IPS-20b (cell line): ENCODE data around the gene RIOK1.

Source experiments
- H3K27ac ChIP-seq: one replicate; pipeline ENCODE4 v1.5.1; 2013; ENCODE audit warnings: low read length
- H3K27me3 ChIP-seq: 2 replicates; pipeline ENCODE4 v1.6.1; 2013; ENCODE audit warnings: mild to moderate bottlenecking, low read length, inconsistent platforms; ENCODE audit not compliant: insufficient read depth
- H3K36me3 ChIP-seq: 2 replicates; pipeline ENCODE4 v1.6.1; 2013; ENCODE audit warnings: low read depth, mild to moderate bottlenecking, inconsistent platforms, low read length, moderate library complexity; ENCODE audit not compliant: insufficient read depth
- H3K4me1 ChIP-seq: 2 replicates; pipeline ENCODE4 v1.6.1; 2013; ENCODE audit warnings: mild to moderate bottlenecking, control low read depth, inconsistent platforms, low read length, moderate library complexity; ENCODE audit not compliant: insufficient read depth
- H3K4me3 ChIP-seq: 2 replicates; pipeline ENCODE4 v1.5.1; 2013; ENCODE audit warnings: mild to moderate bottlenecking, low read length, inconsistent platforms
- H3K9ac ChIP-seq: 2 replicates; pipeline ENCODE4 v1.6.1; 2013; ENCODE audit warnings: low read depth, mild to moderate bottlenecking, inconsistent platforms, low read length, moderate library complexity
- H3K9me3 ChIP-seq: 2 replicates; pipeline ENCODE4 v1.6.1; 2013; ENCODE audit warnings: mild to moderate bottlenecking, low read depth, low read length, inconsistent platforms; ENCODE audit not compliant: insufficient read depth

Gene RIOK1

GRCh38 chr6:7431313-7431673, 41.7 kb downstream of the RIOK1 start:
- H3K4me3 ChIP-seq = no peak overlapping the region
- no peaks in the 10 kb centered on the region for H3K27me3 ChIP-seq
- no peaks in the 10 kb centered on the region; the same call in 1 of the 2 replicates for H3K4me1 ChIP-seq
- H3K36me3 ChIP-seq = no peaks in the 10 kb centered on the region
- H3K9me3 ChIP-seq = no peaks in the 10 kb centered on the region
- no peak overlapping the region for H3K9ac ChIP-seq
- H3K27ac ChIP-seq = no peak overlapping the region

- no peaks in the 10 kb centered on the region; the same call in 1 of the 2 replicates for H3K4me1 ChIP-seq
- H3K27ac ChIP-seq = no peak overlapping the region
- H3K36me3 ChIP-seq = no peaks in the 10 kb centered on the region
- no peaks in the 10 kb centered on the region for H3K9me3 ChIP-seq
- no peaks in the 10 kb centered on the region for H3K27me3 ChIP-seq
- H3K4me3 ChIP-seq = no peak overlapping the region
- no peak overlapping the region for H3K9ac ChIP-seq
These were observed 42.2 kb downstream of the RIOK1 start for GRCh38 chr6:7431674-7432390.

- no peak overlapping the region for H3K4me3 ChIP-seq
- H3K4me1 ChIP-seq = no peaks in the 10 kb centered on the region; the same call in 1 of the 2 replicates
- no peaks in the 10 kb centered on the region for H3K36me3 ChIP-seq
- H3K9ac ChIP-seq = no peak overlapping the region
- no peaks in the 10 kb centered on the region for H3K9me3 ChIP-seq
- H3K27me3 ChIP-seq = no peaks in the 10 kb centered on the region
- H3K27ac ChIP-seq = no peak overlapping the region
These were observed 42.9 kb downstream of the RIOK1 start for GRCh38 chr6:7432391-7433120.

GRCh38 chr6:7433121-7433617, 43.6 kb downstream of the RIOK1 start:
- Histone ChIP-seq H3K27ac (no peak overlapping the region), H3K4me1 (no peaks in the 10 kb centered on the region; the same call in 1 of the 2 replicates), H3K9ac (no peak overlapping the region), H3K27me3 (no peaks in the 10 kb centered on the region), H3K9me3 (no peaks in the 10 kb centered on the region), H3K4me3 (no peak overlapping the region), H3K36me3 (no peaks in the 10 kb centered on the region)

- H3K27ac ChIP-seq = no peak overlapping the region
- no peak overlapping the region for H3K4me3 ChIP-seq
- H3K36me3 ChIP-seq = no peaks in the 10 kb centered on the region
- no peaks in the 10 kb centered on the region for H3K27me3 ChIP-seq
- H3K9me3 ChIP-seq = no peaks in the 10 kb centered on the region
- no peaks in the 10 kb centered on the region; the same call in 1 of the 2 replicates for H3K4me1 ChIP-seq
- no peak overlapping the region for H3K9ac ChIP-seq
These were observed 45.1 kb downstream of the RIOK1 start for GRCh38 chr6:7434672-7435071.

GRCh38 chr6:7438011-7438410, 48.4 kb downstream of the RIOK1 start:
- H3K4me3 ChIP-seq = no peak overlapping the region
- H3K9me3 ChIP-seq = no peaks in the 10 kb centered on the region
- no peak overlapping the region for H3K27ac ChIP-seq
- H3K4me1 ChIP-seq = no peaks in the 10 kb centered on the region
- no peaks in the 10 kb centered on the region for H3K36me3 ChIP-seq
- H3K27me3 ChIP-seq = no peaks in the 10 kb centered on the region
- no peak overlapping the region for H3K9ac ChIP-seq

GRCh38 chr6:7439228-7439627, 49.6 kb downstream of the RIOK1 start:
- H3K36me3 ChIP-seq = no peaks in the 10 kb centered on the region
- no peaks in the 10 kb centered on the region for H3K4me1 ChIP-seq
- no peak overlapping the region for H3K4me3 ChIP-seq
- no peaks in the 10 kb centered on the region for H3K9me3 ChIP-seq
- H3K27ac ChIP-seq = no peak overlapping the region
- H3K9ac ChIP-seq = no peak overlapping the region
- no peaks in the 10 kb centered on the region for H3K27me3 ChIP-seq

- Histone ChIP-seq H3K4me3 (no peak overlapping the region), H3K9ac (no peak overlapping the region), H3K27ac (no peak overlapping the region), H3K4me1 (no peaks in the 10 kb centered on the region), H3K27me3 (no peaks in the 10 kb centered on the region; the same call in 1 of the 2 replicates), H3K9me3 (no peaks in the 10 kb centered on the region), H3K36me3 (no peaks in the 10 kb centered on the region)
These were observed 50.9 kb downstream of the RIOK1 start for GRCh38 chr6:7440476-7440875.

GRCh38 chr6:7441048-7441775, 51.6 kb downstream of the RIOK1 start:
- Histone ChIP-seq H3K4me1 (no peaks in the 10 kb centered on the region), H3K27me3 (no peaks in the 10 kb centered on the region; the same call in 1 of the 2 replicates), H3K9me3 (no peaks in the 10 kb centered on the region), H3K9ac (no peak overlapping the region), H3K27ac (no peak overlapping the region), H3K4me3 (no peak overlapping the region), H3K36me3 (no peaks in the 10 kb centered on the region)

GRCh38 chr6:7442467-7442866, 52.9 kb downstream of the RIOK1 start:
- H3K9me3 ChIP-seq = no peaks in the 10 kb centered on the region
- no peaks in the 10 kb centered on the region for H3K4me1 ChIP-seq
- H3K36me3 ChIP-seq = no peaks in the 10 kb centered on the region
- no peak overlapping the region for H3K27ac ChIP-seq
- no peak overlapping the region for H3K4me3 ChIP-seq
- no peak overlapping the region for H3K9ac ChIP-seq
- H3K27me3 ChIP-seq = no peaks in the 10 kb centered on the region; the same call in 1 of the 2 replicates

- H3K27me3 ChIP-seq = no peaks in the 10 kb centered on the region; the same call in 1 of the 2 replicates
- no peaks in the 10 kb centered on the region for H3K36me3 ChIP-seq
- H3K4me3 ChIP-seq = no peak overlapping the region
- no peak overlapping the region for H3K27ac ChIP-seq
- no peaks in the 10 kb centered on the region for H3K4me1 ChIP-seq
- no peak overlapping the region for H3K9ac ChIP-seq
- H3K9me3 ChIP-seq = no peaks in the 10 kb centered on the region
These were observed 55.5 kb downstream of the RIOK1 start for GRCh38 chr6:7445101-7445500.
